Caco-2 (cell line): Measurements from ENCODE around the gene DGCR2. TPM values are rescaled to one million over a fixed set of nuclear protein-coding genes. Genes with fewer than 3 reads are reported as not detected.

Experiments
- BruUV-seq: library from RNA; stranded (reverse); fragments of 400-500 nt; replicated peaks from 2 replicates; lab custom pipeline; 2021; lab: Mats Ljungman, UMichigan
- CTCF ChIA-PET: fragments of 300-600 bp; sonication (Branson Sonifier 250); formaldehyde crosslinking; loops from one replicate; lab custom pipeline; 2022; ENCODE audit warnings: antibody characterized with exemption; lab: Charles Lee
- POLR2A ChIA-PET: fragments of 300-600 bp; sonication (Branson Sonifier 250); formaldehyde crosslinking; loops from one replicate; lab custom pipeline; 2022; ENCODE audit warnings: antibody characterized with exemption; lab: Charles Lee
- DNase-seq, 2 experiments: peaks; one replicate each; pipeline versions ENCODE4 v3.0.0 to v3.0.0-alpha.2; 2020 to 2022
- H3K27me3 ChIP-seq: replicated peaks from 2 replicates; pipeline ENCODE4 v1.6.0; 2011; ENCODE audit warnings: low read length; ENCODE audit not compliant: control insufficient read depth, insufficient read depth
- H3K36me3 ChIP-seq: 2 replicates; pipeline ENCODE4 v1.5.1; 2011; ENCODE audit warnings: low read length; ENCODE audit not compliant: control insufficient read depth, insufficient read depth
- H3K4me1 ChIP-seq: fragments of 250-450 bp; sonication (Bioruptor Pico); 2 replicates; pipeline ENCODE4 v1.5.1; 2020; ENCODE audit warnings: mild to moderate bottlenecking
- H3K4me3 ChIP-seq: 2 replicates; pipeline ENCODE4 v1.5.1; 2011; ENCODE audit warnings: low read depth, mild to moderate bottlenecking, control low read depth, low read length
- H3K9me3 ChIP-seq: fragments of 250-450 bp; sonication (Bioruptor Pico); 2 replicates; pipeline ENCODE4 v1.5.1; 2020; ENCODE audit warnings: mild to moderate bottlenecking, moderate library complexity
- H3K27ac Mint-ChIP-seq: one replicate; pipeline ENCODE4 v1.8.0; 2022; ENCODE audit warnings: mixed read lengths; ENCODE audit not compliant: unreplicated experiment
- H3K27me3 Mint-ChIP-seq: one replicate; pipeline ENCODE4 v1.8.0; 2022; ENCODE audit warnings: mixed read lengths; ENCODE audit not compliant: insufficient read depth, unreplicated experiment
- H3K36me3 Mint-ChIP-seq: one replicate; pipeline ENCODE4 v1.8.0; 2022; ENCODE audit warnings: mild to moderate bottlenecking, mixed read lengths; ENCODE audit not compliant: insufficient read depth, unreplicated experiment
- H3K4me1 Mint-ChIP-seq: one replicate; pipeline ENCODE4 v1.8.0; 2022; ENCODE audit warnings: low read depth, mixed read lengths; ENCODE audit not compliant: unreplicated experiment
- H3K4me3 Mint-ChIP-seq: one replicate; pipeline ENCODE4 v1.8.0; 2022; ENCODE audit warnings: mild to moderate bottlenecking, moderate library complexity, mixed read lengths; ENCODE audit not compliant: unreplicated experiment
- H3K9me3 Mint-ChIP-seq: one replicate; pipeline ENCODE4 v1.8.0; 2022; ENCODE audit warnings: mixed read lengths; ENCODE audit not compliant: unreplicated experiment
- CTCF ChIP-seq, 2 experiments: fragments of 200-600 bp in 1 of 2; IDR thresholded peaks; 1 replicate in 1 of 2; 2 replicates in 1 of 2; pipeline versions ENCODE4 v1.5.1 to v1.8.0; 2011 to 2022; ENCODE audit warnings: antibody characterized with exemption in 1 of 2, control low read depth in 1 of 2, inconsistent platforms in 1 of 2, low read depth in 1 of 2, low read length in 1 of 2, mild to moderate bottlenecking in 1 of 2, moderate library complexity in 1 of 2; ENCODE audit not compliant: insufficient read depth in 1 of 2, severe bottlenecking in 1 of 2, unreplicated experiment in 1 of 2
- intact Hi-C: fragments of 100-400 bp; cut with micrococcal nuclease; formaldehyde crosslinking; loops from one replicate; pipeline ENCODE4 v1.10.0; 2022; ENCODE audit not compliant: unreplicated experiment
- total RNA-seq: library from RNA; stranded (reverse); gene quantifications from 2 replicates; pipeline ENCODE4 v1.2.3, GENCODE V29; 2022

Gene DGCR2
- total RNA-seq, 1 experiment from 2014 or later, result 67.9 TPM

- H3K27me3 ChIP-seq, result no peaks in the 10 kb centered on the region
- H3K9me3 ChIP-seq, result no peaks in the 10 kb centered on the region
- H3K36me3 Mint-ChIP-seq, result peaks cover 31% of the 10 kb centered on the region
- no peak overlapping the region for H3K27ac Mint-ChIP-seq
- DNase-seq, result no peak
- no TSS peak for BruUV-seq
- CTCF ChIA-PET, result no interaction called here
- no peak overlapping the region for H3K4me3 Mint-ChIP-seq
- H3K36me3 ChIP-seq, result peaks cover 2% of the 10 kb centered on the region; the same call in 1 of the 2 replicates
- POLR2A ChIA-PET, result no interaction called here
- intact Hi-C loops, result loop anchor here (5.0 kb wide), 1 partner anchor 37 kb away; the partner anchor contains the start of gene SLC25A1
- H3K4me3 ChIP-seq, result no peak overlapping the region
- peaks cover 8% of the 10 kb centered on the region for H3K4me1 Mint-ChIP-seq
- no peaks in the 10 kb centered on the region for H3K27me3 Mint-ChIP-seq
- no peak for TF ChIP-seq CTCF (IDR thresholded peaks at IDR 0.05; ENCODE audit: insufficient read depth in 1 of 2, low read depth in 1 of 2, low read length in 1 of 2, severe bottlenecking in 1 of 2, unreplicated experiment in 1 of 2)
- peaks cover 4% of the 10 kb centered on the region; the same call in 1 of the 2 replicates for H3K4me1 ChIP-seq
- no peaks in the 10 kb centered on the region for H3K9me3 Mint-ChIP-seq
These were observed 17.8 kb upstream of the DGCR2 start for GRCh38 chr22:19139974-19140373.

- Mint-ChIP-seq H3K9me3 (no peaks in the 10 kb centered on the region), H3K4me1 (peaks cover 3% of the 10 kb centered on the region), H3K27me3 (no peaks in the 10 kb centered on the region), H3K27ac (no peak overlapping the region), H3K4me3 (no peak overlapping the region), H3K36me3 (peaks cover 23% of the 10 kb centered on the region)
- Histone ChIP-seq H3K27me3 (no peaks in the 10 kb centered on the region), H3K36me3 (peaks cover 2% of the 10 kb centered on the region; the same call in 1 of the 2 replicates), H3K4me1 (peaks cover 4% of the 10 kb centered on the region; the same call in 1 of the 2 replicates), H3K4me3 (no peak overlapping the region), H3K9me3 (no peaks in the 10 kb centered on the region)
- TF ChIP-seq CTCF (IDR thresholded peaks at IDR 0.05; ENCODE audit: insufficient read depth in 1 of 2, low read depth in 1 of 2, low read length in 1 of 2, severe bottlenecking in 1 of 2, unreplicated experiment in 1 of 2), result no peak
- intact Hi-C loops, result no loop called here
- no peak for DNase-seq
- ChIA-PET POLR2A (no interaction called here), CTCF (no interaction called here)
- no TSS peak for BruUV-seq
These were observed 16.8 kb upstream of the DGCR2 start for GRCh38 chr22:19139001-19139356.

DNA sequence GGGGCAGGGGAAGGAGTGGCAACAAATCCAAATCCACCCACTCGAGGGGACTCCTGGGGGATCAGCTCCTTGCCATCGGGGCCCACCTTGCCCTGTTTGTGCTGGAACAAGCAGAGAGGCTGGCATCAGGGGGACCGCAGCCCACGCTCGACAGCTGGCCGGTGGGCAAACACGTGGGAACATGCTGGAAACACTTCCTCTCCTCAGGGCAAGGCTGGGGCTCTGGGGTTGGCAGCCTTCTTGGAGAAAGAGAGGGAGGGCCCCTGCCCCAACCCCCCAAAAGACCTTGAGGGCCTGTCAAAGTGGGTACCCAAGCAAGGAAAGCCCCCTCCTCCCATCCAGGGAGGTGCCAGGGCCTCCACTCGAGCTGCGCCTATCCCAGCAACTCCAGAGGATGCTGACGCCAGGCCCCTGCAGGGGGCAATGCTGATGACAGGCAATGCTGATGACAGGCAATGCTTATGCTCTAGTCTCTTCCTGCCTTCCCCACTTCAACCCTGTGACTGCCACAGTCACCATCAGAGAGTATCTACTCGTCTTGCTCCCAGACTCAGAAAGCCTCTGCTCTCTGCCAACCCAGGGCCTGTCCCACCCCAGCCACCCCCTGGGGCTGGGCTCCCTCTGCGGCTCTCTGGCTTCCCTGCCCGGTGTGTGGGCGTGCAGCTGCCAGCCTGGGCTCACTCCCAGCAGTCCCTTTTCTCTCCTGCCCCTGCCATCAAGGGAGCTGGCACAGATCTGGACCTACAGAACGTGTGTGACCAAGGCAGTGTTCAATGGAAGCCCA, 16.2 kb upstream of the DGCR2 start:
- H3K36me3 ChIP-seq, result peaks cover 3% of the 10 kb centered on the region; the same call in 1 of the 2 replicates
- ChIA-PET CTCF (no interaction called here), POLR2A (no interaction called here)
- H3K27me3 ChIP-seq, result no peaks in the 10 kb centered on the region
- H3K9me3 ChIP-seq, result no peaks in the 10 kb centered on the region
- no peak overlapping the region for H3K4me3 ChIP-seq
- Mint-ChIP-seq H3K27me3 (no peaks in the 10 kb centered on the region), H3K9me3 (no peaks in the 10 kb centered on the region), H3K36me3 (peaks cover 22% of the 10 kb centered on the region), H3K27ac (no peak overlapping the region), H3K4me1 (no peaks in the 10 kb centered on the region), H3K4me3 (no peak overlapping the region)
- H3K4me1 ChIP-seq, result peaks cover 1% of the 10 kb centered on the region; the same call in 1 of the 2 replicates
- DNase-seq, result no peak
- intact Hi-C loops, result no loop called here
- no peak for TF ChIP-seq CTCF (IDR thresholded peaks at IDR 0.05; ENCODE audit: insufficient read depth in 1 of 2, low read depth in 1 of 2, low read length in 1 of 2, severe bottlenecking in 1 of 2, unreplicated experiment in 1 of 2)
- no TSS peak for BruUV-seq
